NCI-H82 (cell line): ENCODE data around the gene HIVEP3.
A peak's percentile ranks its signal among the peaks of the same experiment; 100 is the strongest.

Experiments
- DNase-seq: peaks from one replicate; lab custom pipeline; 2025; lab: John Stamatoyannopoulos, UW

Gene HIVEP3

GRCh38 chr1:41631154-41631553 lies 287.6 kb downstream of the HIVEP3 start:
- no peak for DNase-seq

GRCh38 chr1:41629571-41629970 lies 289.2 kb downstream of the HIVEP3 start:
- no peak for DNase-seq

GRCh38 chr1:41629141-41629540 lies 289.6 kb downstream of the HIVEP3 start:
- DNase-seq: no peak

GRCh38 chr1:41627491-41628280 lies 291.0 kb downstream of the HIVEP3 start:
- DNase-seq: no peak

GRCh38 chr1:41626616-41627375 lies 291.9 kb downstream of the HIVEP3 start:
- no peak for DNase-seq

- DNase-seq: no peak
These were observed 292.6 kb downstream of the HIVEP3 start for GRCh38 chr1:41626146-41626545.

GRCh38 chr1:41623736-41624135 lies 295.0 kb downstream of the HIVEP3 start:
- DNase-seq: no peak

GRCh38 chr1:41622859-41623732 lies 295.6 kb downstream of the HIVEP3 start:
- no peak for DNase-seq

- no peak for DNase-seq
These were observed 296.3 kb downstream of the HIVEP3 start for GRCh38 chr1:41622402-41622801.

- no peak for DNase-seq
These were observed 296.9 kb downstream of the HIVEP3 start for GRCh38 chr1:41621791-41622190.

- no peak for DNase-seq
These were observed 297.5 kb downstream of the HIVEP3 start for GRCh38 chr1:41621256-41621655.

- DNase-seq: no peak
These were observed 298.2 kb downstream of the HIVEP3 start for GRCh38 chr1:41620365-41621169.

GRCh38 chr1:41619511-41620364 lies 299.0 kb downstream of the HIVEP3 start:
- DNase-seq: no peak

GRCh38 chr1:41618871-41619270 lies 299.9 kb downstream of the HIVEP3 start:
- no peak for DNase-seq

GRCh38 chr1:41618066-41618825 lies 300.5 kb downstream of the HIVEP3 start:
- no peak for DNase-seq

GRCh38 chr1:41617336-41617735 lies 301.4 kb downstream of the HIVEP3 start:
- no peak for DNase-seq

- peak; percentile 64 for DNase-seq
These were observed 302.2 kb downstream of the HIVEP3 start for GRCh38 chr1:41616563-41616962.

- DNase-seq: no peak
These were observed 302.7 kb downstream of the HIVEP3 start for GRCh38 chr1:41615981-41616380.

- DNase-seq: no peak
These were observed 303.4 kb downstream of the HIVEP3 start for GRCh38 chr1:41615316-41615715.

- no peak for DNase-seq
These were observed 303.9 kb downstream of the HIVEP3 start for GRCh38 chr1:41614818-41615217.
